Endothelial cell of umbilical vein (primary cell): ENCODE results near the gene C5.

ENCODE experiments used
- EZH2 ChIP-seq: IDR thresholded peaks from 2 replicates; pipeline ENCODE4 v1.6.1; 2012; ENCODE audit warnings: borderline replicate concordance, low read depth, mild to moderate bottlenecking, moderate library complexity, low read length, inconsistent platforms; ENCODE audit not compliant: severe bottlenecking
- JUN ChIP-seq: IDR thresholded peaks from 2 replicates; pipeline ENCODE4 v1.6.1; 2011; ENCODE audit warnings: borderline replicate concordance, low read depth; ENCODE audit not compliant: insufficient read length, insufficient read depth
- POLR2A ChIP-seq: IDR thresholded peaks from 2 replicates; pipeline ENCODE4 v1.6.1; 2012; ENCODE audit warnings: low read depth, mild to moderate bottlenecking, control low read depth, low read length
- TF ChIP-seq, protein P1 (sequence below), 2 donors: IDR thresholded peaks; 1 replicate in 1 of 2; 2 replicates in 1 of 2; pipeline ENCODE4 v1.5.1; 2011; ENCODE audit warnings: low read length in 2 of 2, mild to moderate bottlenecking in 2 of 2, moderate library complexity in 2 of 2, control low read depth in 1 of 2, inconsistent platforms in 1 of 2, low read depth in 1 of 2; ENCODE audit not compliant: insufficient read depth in 1 of 2; ENCODE audit errors: extremely low read depth in 1 of 2

DNA sequence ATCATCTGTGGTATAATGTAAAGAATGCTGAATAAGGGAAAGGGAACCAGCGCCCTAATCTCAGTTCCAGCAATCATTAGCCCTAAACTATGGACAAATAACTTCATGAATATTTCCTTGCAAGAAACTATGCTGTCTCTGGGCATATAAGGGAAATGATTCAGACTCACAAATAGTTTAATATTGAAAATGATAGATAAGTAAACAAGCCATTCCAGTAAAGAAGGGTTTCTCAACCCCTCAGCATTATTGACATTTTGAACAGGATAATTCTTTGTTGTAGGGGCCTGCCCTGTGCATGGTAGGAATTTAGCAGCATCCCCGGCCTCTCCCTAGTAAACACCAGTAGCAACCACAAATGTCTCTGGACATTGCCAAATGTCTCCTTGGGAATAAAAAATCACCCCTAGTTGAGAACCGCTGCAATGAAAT lies 23.8 kb downstream of the C5 start:
- no peak for TF ChIP-seq EZH2
- TF ChIP-seq, protein P1, sequence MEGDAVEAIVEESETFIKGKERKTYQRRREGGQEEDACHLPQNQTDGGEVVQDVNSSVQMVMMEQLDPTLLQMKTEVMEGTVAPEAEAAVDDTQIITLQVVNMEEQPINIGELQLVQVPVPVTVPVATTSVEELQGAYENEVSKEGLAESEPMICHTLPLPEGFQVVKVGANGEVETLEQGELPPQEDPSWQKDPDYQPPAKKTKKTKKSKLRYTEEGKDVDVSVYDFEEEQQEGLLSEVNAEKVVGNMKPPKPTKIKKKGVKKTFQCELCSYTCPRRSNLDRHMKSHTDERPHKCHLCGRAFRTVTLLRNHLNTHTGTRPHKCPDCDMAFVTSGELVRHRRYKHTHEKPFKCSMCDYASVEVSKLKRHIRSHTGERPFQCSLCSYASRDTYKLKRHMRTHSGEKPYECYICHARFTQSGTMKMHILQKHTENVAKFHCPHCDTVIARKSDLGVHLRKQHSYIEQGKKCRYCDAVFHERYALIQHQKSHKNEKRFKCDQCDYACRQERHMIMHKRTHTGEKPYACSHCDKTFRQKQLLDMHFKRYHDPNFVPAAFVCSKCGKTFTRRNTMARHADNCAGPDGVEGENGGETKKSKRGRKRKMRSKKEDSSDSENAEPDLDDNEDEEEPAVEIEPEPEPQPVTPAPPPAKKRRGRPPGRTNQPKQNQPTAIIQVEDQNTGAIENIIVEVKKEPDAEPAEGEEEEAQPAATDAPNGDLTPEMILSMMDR (IDR thresholded peaks at IDR 0.05; ENCODE audit: extremely low read depth in 1 of 2, insufficient read depth in 1 of 2, low read depth in 1 of 2, low read length in 2 of 2) = no peak
- TF ChIP-seq JUN = no peak
- TF ChIP-seq POLR2A = no peak
